HG02678 (cell line): ENCODE data around the gene RAB35.
A peak's percentile ranks its signal among the peaks of the same experiment; 100 is the strongest.

ENCODE experiments used
- ATAC-seq: cut with Tn5 transposase; IDR thresholded peaks from one replicate; pipeline ENCODE4 v1.9.1; 2021; ENCODE audit warnings: mild to moderate bottlenecking, moderate library complexity; ENCODE audit not compliant: unreplicated experiment

Gene RAB35

DNA sequence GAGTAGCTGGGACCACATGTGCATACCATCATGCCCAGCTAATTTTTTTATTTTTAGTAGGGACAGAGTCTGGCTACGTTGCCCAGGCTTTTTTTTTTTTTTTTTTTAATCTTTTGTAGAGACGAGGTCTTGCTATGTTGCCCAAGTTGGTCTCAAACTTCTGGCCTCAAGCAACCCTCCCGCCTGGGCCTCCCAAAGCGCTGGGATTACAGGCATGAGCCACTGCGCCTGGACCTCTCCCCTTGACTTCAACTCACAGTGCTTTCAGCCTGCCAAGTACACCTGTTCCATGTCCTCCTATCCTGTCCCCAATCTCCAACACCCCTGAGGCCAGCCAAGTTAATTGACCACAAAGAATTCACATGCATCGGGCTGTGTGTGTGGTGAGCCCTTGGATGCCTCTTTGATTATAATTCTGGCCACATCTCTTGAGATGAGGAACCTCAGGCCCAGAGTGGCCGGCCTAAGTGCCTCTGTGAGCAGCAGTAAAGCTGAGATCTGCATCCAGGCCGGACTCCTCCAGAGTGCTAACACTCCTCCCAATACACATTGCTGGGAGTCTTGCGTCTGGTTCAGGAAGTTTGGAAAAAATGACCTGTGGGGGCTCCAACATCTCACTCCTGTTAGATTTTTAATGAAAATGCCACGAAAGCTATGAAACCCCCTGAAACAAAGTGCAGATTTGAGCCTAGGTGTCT, 6.8 kb downstream of the RAB35 start:
- no peak for ATAC-seq

GRCh38 chr12:120106151-120106550, 10.4 kb downstream of the RAB35 start:
- no peak for ATAC-seq

- ATAC-seq, result no peak
These were observed 13.2 kb downstream of the RAB35 start for GRCh38 chr12:120103371-120103770.

DNA sequence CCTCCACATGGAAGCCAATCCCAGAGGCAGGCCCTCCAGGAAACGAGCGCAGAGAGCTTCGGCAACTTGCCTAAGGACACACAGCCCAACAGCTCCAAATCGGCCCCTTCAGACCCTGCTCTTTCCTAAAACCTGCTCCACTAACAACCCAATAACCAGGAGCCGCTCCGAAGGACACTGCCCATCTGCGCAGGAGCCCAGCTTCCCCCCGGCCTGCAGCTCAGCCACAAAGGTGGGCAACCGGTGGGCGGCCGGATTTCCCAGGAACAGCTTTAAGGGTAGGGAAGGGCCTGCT, 13.6 kb downstream of the RAB35 start:
- ATAC-seq, result no peak

GRCh38 chr12:120102189-120103043, 14.1 kb downstream of the RAB35 start:
- ATAC-seq, result no peak

DNA sequence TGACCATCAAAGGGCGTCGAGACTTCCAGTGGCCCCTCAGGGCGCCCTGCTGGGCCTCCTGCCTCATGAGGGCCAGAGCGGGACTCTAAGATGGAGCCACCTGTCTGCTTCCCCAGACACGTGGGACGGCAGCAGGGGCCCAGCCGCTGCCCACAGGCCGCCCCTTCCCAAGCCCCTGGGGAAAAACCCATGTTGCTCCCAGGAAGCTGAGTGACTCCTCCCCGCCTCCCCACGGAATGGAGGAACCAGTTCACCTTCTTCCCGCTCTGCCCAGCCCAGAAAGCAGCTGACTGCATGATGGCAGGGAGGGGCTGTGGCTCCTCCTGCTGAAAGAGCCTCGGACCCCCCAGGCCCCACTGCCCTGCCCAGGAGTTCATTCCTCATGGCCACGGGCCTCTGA, 14.9 kb downstream of the RAB35 start:
- peak; percentile 16 for ATAC-seq

DNA sequence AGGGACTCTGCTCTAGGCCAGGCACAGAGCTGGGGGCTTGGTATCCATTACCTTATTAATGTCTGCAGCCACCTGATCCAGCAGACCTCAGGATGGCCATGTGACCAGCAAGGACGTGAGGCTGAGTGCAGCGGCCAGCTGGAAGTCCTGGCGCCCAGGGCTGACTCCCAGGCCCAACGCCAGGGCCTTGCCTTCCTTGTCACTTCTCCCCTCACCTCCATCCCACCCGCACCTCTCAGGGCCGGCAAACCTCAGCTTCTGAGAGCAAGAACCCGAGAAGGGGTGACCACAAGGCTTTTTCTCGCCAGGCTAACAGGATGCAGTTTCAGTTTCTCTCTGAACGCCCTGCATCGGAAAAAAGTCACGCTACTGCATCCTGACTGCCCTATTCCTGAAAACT, 15.4 kb downstream of the RAB35 start:
- peak; percentile 43 for ATAC-seq

DNA sequence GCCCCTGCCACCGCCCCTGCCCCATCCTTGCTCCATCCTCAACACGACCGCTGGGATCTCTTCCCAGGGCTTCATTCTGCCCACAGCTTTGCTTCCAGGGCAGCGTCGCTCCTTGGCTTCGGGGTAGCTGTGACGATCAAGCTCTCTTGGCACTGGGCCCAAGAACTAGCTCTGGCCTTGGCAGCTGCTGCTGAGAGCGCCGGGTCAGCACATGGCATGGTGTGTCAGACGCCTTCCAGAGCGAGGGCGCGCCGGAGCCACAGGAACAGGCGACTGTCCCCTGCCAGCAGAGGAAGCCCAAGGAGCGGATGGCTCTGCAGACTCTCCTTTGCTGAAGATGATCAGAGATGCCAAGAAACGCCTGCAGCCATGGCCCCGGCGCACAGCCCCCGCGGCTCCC, 15.9 kb downstream of the RAB35 start:
- no peak for ATAC-seq

- no peak for ATAC-seq
These were observed 16.8 kb downstream of the RAB35 start for GRCh38 chr12:120099738-120100137.

DNA sequence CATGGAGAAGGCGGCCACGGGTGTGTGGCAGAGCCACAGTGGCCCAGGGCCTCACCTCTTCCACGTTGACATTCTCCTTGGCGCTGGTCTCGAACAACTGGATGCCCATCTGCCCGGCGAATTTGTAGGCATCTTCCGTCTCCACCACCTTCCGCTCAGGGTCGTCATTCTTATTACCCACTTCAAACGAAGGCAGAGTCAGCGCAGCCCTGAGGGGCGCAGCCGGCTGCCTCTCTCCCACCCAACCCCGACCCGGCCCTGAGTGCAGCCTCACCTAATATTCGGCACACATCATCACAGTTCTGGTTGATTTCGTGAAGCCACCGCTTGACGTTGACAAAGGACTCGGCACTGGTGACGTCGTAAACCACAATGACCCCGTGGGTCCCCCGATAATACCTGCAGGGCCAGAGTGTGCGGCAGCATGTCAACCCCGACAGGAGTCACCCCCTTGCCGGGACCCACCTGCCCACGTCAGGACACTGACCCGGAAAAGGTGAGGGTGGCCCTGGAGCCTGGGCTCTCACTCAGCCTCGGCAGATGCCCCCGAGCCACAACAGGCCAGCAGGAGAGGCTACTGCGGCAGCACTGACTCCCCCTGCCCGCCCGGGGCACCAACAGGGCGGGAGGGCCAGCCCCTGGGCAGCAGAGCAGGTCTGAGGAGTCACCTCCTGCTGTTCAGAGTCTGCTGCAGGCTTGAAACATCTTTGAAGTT, 17.6 kb downstream of the RAB35 start:
- no peak for ATAC-seq

DNA sequence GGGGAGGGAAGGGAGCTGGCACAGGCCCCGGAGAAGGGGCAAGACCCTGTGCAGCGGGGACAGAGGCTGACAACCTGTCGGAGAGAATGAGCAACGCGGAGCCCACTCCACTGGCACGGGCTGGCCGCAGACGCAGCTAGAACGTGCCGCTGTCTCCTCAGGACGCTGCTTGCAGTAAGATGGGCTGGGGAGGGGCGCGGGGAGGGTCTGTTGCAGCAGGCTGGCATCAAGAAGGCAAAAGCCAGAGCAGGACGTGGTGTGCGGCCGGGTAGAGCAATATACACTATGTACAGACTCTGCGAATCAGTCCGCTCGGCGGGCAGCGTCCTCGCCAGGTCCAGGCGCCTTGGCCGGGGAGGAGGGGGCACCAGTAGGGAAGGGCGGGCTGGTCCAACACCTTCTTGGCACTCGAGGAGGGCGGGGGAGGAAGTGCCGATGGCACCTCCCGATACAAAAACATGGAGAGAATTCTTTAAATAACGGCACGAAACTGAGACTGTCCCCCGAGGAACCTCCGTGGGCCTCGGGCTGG, 19.8 kb downstream of the RAB35 start:
- no peak for ATAC-seq

GRCh38 chr12:120095736-120096135, 20.8 kb downstream of the RAB35 start:
- ATAC-seq, result no peak

DNA sequence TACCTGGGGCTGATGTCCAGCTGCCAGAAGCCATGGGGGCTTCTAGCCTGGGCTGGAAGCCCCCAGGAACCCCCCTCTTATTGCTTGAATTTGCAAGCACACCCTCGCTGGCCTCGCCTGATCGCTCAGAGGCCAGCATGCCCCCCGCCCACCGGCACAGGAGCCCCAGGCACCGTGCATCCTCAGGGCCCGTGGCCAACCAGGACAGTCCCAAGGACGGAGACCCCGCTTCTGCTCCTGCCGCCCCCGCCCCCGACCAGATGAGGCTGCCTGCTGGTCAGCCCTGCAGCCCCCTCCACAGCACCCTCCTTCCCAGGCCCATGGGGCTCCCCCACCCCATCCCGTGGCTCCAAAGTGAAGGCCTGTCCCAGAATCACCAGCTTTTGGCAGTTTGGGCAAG, 21.2 kb downstream of the RAB35 start:
- no peak for ATAC-seq

DNA sequence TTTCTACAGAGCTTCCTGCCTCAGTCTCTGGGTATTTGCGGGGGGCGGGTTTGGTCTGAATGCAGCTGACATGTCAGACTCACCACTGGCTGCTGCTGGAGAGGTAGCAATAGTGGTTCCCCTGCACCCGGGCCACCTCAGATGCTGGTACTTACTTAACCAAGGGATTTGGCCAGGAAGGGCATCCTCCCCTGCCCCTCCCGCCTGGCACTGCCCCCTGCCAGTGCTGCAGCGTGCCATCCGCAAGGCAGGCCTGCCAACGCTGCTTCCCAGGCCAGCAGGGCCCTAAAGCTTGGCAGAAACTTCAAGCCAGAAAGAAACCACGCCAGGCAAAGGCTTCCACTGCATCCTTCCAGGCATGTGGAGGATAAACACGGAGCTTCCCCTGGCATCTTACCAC, 22.1 kb downstream of the RAB35 start:
- no peak for ATAC-seq

GRCh38 chr12:120093592-120094355, 22.8 kb downstream of the RAB35 start:
- no peak for ATAC-seq

DNA sequence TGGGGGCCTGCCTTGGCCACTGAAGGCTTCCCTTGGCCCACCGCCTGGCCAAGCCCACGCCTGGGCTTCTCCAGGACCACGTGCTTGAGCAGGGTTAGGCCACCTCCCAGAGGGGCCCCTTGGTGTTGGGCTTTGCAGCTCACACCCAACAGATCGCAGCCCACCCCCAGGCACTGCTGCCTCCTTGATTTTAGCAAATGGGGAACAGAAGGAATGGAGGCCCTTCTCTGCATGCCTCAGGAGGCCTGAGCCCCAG, 23.3 kb downstream of the RAB35 start:
- ATAC-seq, result no peak

DNA sequence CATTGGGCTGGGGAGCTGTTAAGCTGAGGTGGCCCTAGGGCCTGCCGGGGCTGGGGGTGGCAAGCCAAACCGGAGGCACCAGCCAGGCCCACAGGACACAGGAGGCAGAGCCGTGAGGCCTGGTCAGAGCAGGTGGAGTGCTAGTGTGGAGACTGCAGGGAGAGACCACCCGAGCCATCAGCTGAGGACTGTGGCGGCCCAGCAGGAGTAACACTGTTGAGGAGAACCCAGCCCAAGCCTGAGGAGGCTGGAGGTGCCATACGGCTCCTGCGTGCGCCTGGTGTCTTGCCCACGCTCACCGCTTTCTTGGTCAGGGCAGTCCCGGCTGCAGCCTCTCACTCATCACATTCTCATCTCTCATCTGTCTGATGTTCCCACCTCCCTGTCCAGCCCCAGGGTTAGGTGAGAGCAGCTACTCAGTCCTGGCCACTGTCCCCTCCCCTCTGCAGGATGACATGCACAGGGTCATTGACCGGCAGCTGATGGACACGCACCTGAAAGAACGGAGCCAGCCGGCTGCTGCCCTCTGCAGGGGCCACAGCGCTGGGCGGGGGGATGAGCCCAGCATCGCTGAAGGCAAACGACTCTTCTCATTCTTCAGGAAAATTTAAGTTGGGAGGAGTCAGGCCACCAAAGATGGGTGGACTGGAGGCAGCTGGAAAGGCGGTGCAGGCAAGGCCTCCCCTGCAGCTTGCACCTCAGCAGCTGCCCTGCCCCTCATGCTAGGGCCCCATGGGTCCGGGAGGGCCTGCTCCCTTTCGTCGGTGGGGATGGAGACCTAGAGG, 23.8 kb downstream of the RAB35 start:
- no peak for ATAC-seq

DNA sequence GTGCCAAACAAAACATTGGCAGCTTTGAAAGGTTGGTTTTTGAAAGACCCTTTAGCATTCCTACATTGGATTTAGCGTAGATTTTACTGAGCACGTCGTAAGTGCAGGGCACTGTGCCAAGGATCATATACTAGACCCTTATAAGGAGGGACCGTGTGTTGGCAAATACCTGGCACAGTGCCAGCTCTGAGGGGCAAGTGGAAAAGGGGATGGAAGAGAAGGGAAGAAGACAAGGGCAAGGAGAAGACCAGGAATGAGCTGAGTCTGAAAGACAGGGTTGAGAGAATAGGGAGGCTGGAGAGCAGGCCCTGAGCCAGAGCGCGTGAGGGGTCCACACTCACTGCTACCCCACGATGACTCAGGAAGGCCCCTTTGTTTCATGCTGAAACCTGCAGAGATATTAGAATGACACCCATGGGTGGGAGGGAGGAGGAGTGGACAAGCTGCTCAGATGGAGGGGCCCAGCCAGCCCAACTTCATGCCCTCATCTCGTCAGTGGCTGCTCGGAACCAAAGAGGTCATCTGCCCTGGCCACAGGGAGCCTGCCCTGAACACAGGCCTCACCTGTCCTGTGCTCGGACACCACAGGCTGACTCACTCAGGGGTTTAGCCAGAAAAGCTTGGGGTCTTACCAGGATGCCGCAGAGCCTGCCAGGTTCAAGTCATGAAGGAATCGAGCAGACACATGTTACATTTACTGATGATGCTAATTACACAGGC, 25.0 kb downstream of the RAB35 start:
- ATAC-seq, result no peak

- no peak for ATAC-seq
These were observed 25.8 kb downstream of the RAB35 start for GRCh38 chr12:120090626-120091295.
